B cell (primary cell): ENCODE data around the gene ST8SIA2.
"Not testable (repeated sequence)": the region's sequence is repeated elsewhere in the genome, so short reads cannot be mapped to it uniquely, and the experiment has no call there.

ENCODE experiments used
- EZH2 ChIP-seq: IDR thresholded peaks from 2 replicates; pipeline ENCODE4 v1.6.1; 2012; ENCODE audit warnings: borderline replicate concordance, low read depth, mild to moderate bottlenecking, moderate library complexity, low read length; ENCODE audit not compliant: insufficient read depth, poor library complexity, severe bottlenecking
- TF ChIP-seq, protein P1 (sequence below): fragments of 200-600 bp; IDR thresholded peaks from one replicate; pipeline ENCODE4 v1.8.0; 2022; ENCODE audit warnings: antibody characterized with exemption, mild to moderate bottlenecking

DNA sequence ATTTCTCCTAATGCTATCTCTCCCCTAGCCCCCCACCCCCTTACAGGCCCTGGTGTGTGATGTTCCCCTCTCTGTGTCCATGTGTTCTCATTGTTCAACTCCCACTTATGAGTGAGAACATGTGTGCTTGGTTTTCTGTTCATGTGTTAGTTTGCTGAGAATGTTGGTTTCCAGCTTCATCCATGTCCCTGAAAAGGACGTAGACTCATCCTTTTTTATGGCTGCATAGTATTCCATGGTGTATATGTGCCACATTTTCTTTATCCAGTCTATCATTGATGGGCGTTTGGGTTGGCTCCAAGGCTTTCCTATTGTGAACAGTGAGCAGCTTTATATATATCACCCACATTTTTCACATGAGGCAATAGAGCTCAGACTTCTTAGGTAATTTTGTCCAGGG, 86.0 kb downstream of the ST8SIA2 start:
- TF ChIP-seq, protein P1, sequence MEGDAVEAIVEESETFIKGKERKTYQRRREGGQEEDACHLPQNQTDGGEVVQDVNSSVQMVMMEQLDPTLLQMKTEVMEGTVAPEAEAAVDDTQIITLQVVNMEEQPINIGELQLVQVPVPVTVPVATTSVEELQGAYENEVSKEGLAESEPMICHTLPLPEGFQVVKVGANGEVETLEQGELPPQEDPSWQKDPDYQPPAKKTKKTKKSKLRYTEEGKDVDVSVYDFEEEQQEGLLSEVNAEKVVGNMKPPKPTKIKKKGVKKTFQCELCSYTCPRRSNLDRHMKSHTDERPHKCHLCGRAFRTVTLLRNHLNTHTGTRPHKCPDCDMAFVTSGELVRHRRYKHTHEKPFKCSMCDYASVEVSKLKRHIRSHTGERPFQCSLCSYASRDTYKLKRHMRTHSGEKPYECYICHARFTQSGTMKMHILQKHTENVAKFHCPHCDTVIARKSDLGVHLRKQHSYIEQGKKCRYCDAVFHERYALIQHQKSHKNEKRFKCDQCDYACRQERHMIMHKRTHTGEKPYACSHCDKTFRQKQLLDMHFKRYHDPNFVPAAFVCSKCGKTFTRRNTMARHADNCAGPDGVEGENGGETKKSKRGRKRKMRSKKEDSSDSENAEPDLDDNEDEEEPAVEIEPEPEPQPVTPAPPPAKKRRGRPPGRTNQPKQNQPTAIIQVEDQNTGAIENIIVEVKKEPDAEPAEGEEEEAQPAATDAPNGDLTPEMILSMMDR, result not testable (repeated sequence)
- not testable (repeated sequence) for TF ChIP-seq EZH2
